RWPE1 (cell line): Measurements from ENCODE around the gene SLC7A6.

Experiments used
- CTCF ChIA-PET: fragments of 350-600 bp; sonication (Branson Sonifier 250); formaldehyde crosslinking; extraction: SDS; loops from one replicate; lab custom pipeline; 2021; lab: Yijun Ruan, JAX
- POLR2A ChIA-PET: fragments of 400-600 bp; formaldehyde crosslinking; extraction: SDS; loops from one replicate; lab custom pipeline; 2020; ENCODE audit warnings: antibody characterized with exemption; ENCODE audit not compliant: low non-redundant PET; lab: Yijun Ruan, JAX
- DNase-seq: peaks from one replicate; pipeline ENCODE4 v3.0.0; 2012; ENCODE audit warnings: low spot score
- H3K27ac ChIP-seq: fragments of 450-650 bp; 2 replicates; pipeline ENCODE4 v1.5.1; 2017
- TF ChIP-seq, protein P1 (sequence below): fragments of 450-650 bp; conservative IDR thresholded peaks from 2 replicates; pipeline ENCODE4 v1.5.1; 2017; ENCODE audit warnings: low read depth, mild to moderate bottlenecking

The SLC7A6 gene

GRCh38 chr16:68244903-68245853 is 19.1 kb upstream of the SLC7A6 start, which contains the start of gene PLA2G15:
Gene PLA2G15 (plus strand): TSS chr16:68245373. CDS start chr16:68245427, 54 bp downstream.
- H3K27ac ChIP-seq: peak within 1 kb of the TSS; percentile 68
- TF ChIP-seq, protein P1, sequence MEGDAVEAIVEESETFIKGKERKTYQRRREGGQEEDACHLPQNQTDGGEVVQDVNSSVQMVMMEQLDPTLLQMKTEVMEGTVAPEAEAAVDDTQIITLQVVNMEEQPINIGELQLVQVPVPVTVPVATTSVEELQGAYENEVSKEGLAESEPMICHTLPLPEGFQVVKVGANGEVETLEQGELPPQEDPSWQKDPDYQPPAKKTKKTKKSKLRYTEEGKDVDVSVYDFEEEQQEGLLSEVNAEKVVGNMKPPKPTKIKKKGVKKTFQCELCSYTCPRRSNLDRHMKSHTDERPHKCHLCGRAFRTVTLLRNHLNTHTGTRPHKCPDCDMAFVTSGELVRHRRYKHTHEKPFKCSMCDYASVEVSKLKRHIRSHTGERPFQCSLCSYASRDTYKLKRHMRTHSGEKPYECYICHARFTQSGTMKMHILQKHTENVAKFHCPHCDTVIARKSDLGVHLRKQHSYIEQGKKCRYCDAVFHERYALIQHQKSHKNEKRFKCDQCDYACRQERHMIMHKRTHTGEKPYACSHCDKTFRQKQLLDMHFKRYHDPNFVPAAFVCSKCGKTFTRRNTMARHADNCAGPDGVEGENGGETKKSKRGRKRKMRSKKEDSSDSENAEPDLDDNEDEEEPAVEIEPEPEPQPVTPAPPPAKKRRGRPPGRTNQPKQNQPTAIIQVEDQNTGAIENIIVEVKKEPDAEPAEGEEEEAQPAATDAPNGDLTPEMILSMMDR: no peak
- CTCF ChIA-PET: interaction anchor here (1.1 to 2.1 kb wide), 3 partner anchors 16 to 84 kb away, joined by 3 to 9 read pairs (median 8); partner anchors contain the start of gene SLC7A6
- POLR2A ChIA-PET: interaction anchor here (0.6 to 1.1 kb wide), 2 partner anchors 15 to 19 kb away, joined by 3 to 4 read pairs; partner anchors contain the start of gene SLC7A6
- DNase-seq: peak; percentile 97

DNA sequence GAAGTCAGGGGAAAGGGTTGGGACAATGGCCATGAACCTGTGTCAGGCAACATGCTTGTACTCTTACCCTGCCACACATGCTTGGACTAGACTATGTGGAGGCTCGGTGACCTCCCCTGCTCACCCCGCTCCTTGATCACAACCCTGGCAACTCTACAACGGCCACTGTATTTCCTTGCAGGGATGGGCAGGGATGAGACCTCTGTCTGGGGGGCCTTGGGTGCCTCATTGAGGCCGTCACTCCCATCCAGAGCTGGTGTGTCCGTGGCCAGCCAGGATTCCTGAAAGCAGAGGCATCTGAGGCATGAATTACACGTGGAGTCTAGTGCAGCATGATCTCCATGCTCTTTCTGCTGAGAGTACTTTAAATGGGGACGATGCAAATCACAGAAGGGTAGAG is 18.2 kb upstream of the SLC7A6 start:
- CTCF ChIA-PET: interaction anchor here (0.6 to 1.6 kb wide), 3 partner anchors 18 to 560 kb away, joined by 3 to 8 read pairs (median 6); partner anchors contain the start of gene SLC7A6
- H3K27ac ChIP-seq: peak overlapping the region; percentile 68
- no peak for DNase-seq
- TF ChIP-seq, protein P1: no peak
- POLR2A ChIA-PET: no interaction called here

DNA sequence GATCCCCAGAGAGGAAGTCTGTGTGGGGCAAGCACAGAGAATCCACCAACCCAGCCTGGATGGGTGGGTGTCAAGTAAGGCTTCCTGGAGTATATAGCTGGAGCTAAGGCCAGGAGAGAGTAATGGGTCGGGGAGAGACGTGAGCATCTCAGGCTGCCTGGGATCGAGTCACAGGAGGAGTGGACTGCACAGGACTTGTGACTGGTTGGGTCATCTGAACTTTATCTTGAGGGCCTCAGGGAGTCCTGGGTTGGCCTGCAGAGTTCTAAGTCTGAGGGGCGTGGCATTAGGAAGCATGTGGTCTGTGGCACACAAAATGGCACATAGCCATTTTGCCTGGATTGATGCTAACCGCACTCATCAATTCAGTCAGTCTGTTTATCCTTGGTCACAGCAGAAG is 17.7 kb upstream of the SLC7A6 start:
- peak overlapping the region; percentile 68 for H3K27ac ChIP-seq
- TF ChIP-seq, protein P1: no peak
- POLR2A ChIA-PET: no interaction called here
- DNase-seq: no peak
- CTCF ChIA-PET: interaction anchor here (0.6 kb wide), 1 partner anchor 559 kb away, joined by 6 read pairs; no protein-coding TSS in a partner anchor

DNA sequence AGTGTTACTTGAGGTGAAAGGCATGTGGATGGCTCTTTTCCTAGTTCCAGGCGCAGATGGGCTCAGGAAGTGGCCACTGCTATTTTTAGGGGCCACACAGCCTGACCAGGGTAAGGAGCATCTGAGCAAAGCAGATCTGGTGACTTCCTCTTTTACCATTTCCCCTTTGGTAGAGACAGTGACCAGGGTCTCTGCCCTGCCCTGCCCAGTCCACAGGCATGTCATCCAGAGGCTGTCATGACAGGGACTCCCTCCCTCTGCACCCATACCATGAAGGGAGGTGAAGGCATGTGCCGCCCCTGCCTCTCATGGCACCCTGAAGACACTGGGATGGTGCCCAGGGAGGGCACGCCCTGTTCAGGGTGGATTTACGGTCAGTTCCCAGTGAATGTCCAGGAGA is 16.9 kb upstream of the SLC7A6 start:
- ChIA-PET POLR2A (no interaction called here), CTCF (interaction anchor here (0.7 to 1.1 kb wide), 2 partner anchors 14 to 82 kb away, joined by 3 read pairs; no protein-coding TSS in a partner anchor)
- H3K27ac ChIP-seq: peak overlapping the region; percentile 68
- TF ChIP-seq, protein P1: no peak
- no peak for DNase-seq

DNA sequence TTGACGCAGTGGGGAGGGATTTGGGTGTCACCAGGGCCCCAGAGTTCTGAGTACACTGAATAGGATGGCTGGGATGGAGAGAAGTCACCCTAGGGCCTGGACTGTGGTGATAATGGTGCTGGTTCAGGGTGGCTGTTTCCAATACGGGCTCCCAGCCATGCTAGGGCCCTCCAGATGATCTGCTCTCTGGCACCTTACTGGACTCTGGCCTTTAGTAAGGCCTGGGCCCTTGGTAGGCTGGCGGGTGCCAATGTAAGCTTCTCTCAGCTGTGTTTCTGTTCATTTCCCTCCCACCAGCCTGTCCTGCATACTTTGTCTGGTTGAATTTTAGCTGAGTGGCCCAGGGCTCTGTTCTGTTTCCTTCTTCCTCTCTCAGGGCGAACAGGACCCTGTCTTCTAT is 16.4 kb upstream of the SLC7A6 start:
- TF ChIP-seq, protein P1: no peak
- DNase-seq: no peak
- ChIA-PET CTCF (interaction anchor here (0.5 to 1.1 kb wide), 4 partner anchors 13 to 1540 kb away, joined by 3 read pairs; no protein-coding TSS in a partner anchor), POLR2A (interaction anchor here (0.7 kb wide), 1 partner anchor 17 kb away, joined by 3 read pairs; the partner anchor contains the start of gene SLC7A6)
- peak overlapping the region; percentile 68 for H3K27ac ChIP-seq

DNA sequence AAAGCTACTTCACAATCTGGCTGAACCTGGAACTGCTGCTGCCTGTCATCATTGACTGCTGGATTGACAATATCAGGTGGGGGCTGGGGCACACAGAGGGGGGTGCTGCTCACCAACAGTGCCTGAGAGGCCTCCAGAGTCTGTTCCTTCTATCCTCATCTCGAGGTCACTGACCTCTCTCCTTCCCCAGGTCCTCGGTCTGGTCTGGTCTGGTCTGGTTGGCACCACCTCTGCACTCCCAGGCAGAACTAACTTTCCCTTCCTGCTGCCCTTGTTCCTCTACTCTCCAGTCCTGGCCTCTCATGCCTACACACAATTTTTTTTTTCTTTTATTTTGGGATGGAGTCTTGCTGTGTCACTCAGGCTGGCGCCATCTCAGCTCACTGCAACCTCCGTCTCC is 15.0 kb upstream of the SLC7A6 start:
- TF ChIP-seq, protein P1: no peak
- ChIA-PET CTCF (interaction anchor here (0.6 to 0.8 kb wide), 2 partner anchors 14 to 80 kb away, joined by 3 to 4 read pairs; no protein-coding TSS in a partner anchor), POLR2A (interaction anchor here (0.7 kb wide), 1 partner anchor 939 kb away, joined by 6 read pairs; no protein-coding TSS in a partner anchor)
- DNase-seq: no peak
- peak overlapping the region; percentile 25 for H3K27ac ChIP-seq
